Glutamatergic neuron (in vitro differentiated cells): ENCODE data around the gene CORO2A. TPM values are rescaled to one million over a fixed set of nuclear protein-coding genes. Genes with fewer than 3 reads are reported as not detected.

ENCODE experiments used
- DNase-seq: peaks from one replicate; pipeline ENCODE4 v3.0.0; 2022
- H3K27ac Mint-ChIP-seq: one replicate; pipeline ENCODE4 v1.8.0; 2020; ENCODE audit warnings: mild to moderate bottlenecking, mixed read lengths, inconsistent platforms; ENCODE audit not compliant: unreplicated experiment
- H3K27me3 Mint-ChIP-seq: one replicate; pipeline ENCODE4 v1.8.0; 2020; ENCODE audit warnings: mild to moderate bottlenecking, moderate library complexity, mixed read lengths, inconsistent platforms; ENCODE audit not compliant: unreplicated experiment
- H3K36me3 Mint-ChIP-seq: one replicate; pipeline ENCODE4 v1.8.0; 2020; ENCODE audit warnings: mild to moderate bottlenecking, mixed read lengths, inconsistent platforms; ENCODE audit not compliant: unreplicated experiment
- H3K4me1 Mint-ChIP-seq: one replicate; pipeline ENCODE4 v1.8.0; 2020; ENCODE audit warnings: mild to moderate bottlenecking, low read depth, mixed read lengths, inconsistent platforms; ENCODE audit not compliant: unreplicated experiment
- H3K4me3 Mint-ChIP-seq: one replicate; pipeline ENCODE4 v1.8.0; 2020; ENCODE audit warnings: mild to moderate bottlenecking, mixed read lengths, inconsistent platforms; ENCODE audit not compliant: unreplicated experiment
- H3K9me3 Mint-ChIP-seq: one replicate; pipeline ENCODE4 v1.8.0; 2020; ENCODE audit warnings: mild to moderate bottlenecking, moderate library complexity, mixed read lengths, inconsistent platforms; ENCODE audit not compliant: unreplicated experiment
- total RNA-seq: library from RNA; stranded (reverse); fragmentation: NEBNext Ultra II Directional; extraction: Animal tissue kit (Norgen Biotek cat#: 25700); gene quantifications from one replicate; pipeline ENCODE4 v1.2.1, GENCODE V29; 2021; ENCODE audit not compliant: unreplicated experiment
- TF ChIP-seq, protein P1 (sequence below): fragments of 200-600 bp; sonication (generic); IDR thresholded peaks from one replicate; pipeline ENCODE4 v1.5.0; 2021; ENCODE audit not compliant: partially characterized antibody, unreplicated experiment

The CORO2A gene
- total RNA-seq, 1 donor from 2014 or later = 23.9 TPM

DNA sequence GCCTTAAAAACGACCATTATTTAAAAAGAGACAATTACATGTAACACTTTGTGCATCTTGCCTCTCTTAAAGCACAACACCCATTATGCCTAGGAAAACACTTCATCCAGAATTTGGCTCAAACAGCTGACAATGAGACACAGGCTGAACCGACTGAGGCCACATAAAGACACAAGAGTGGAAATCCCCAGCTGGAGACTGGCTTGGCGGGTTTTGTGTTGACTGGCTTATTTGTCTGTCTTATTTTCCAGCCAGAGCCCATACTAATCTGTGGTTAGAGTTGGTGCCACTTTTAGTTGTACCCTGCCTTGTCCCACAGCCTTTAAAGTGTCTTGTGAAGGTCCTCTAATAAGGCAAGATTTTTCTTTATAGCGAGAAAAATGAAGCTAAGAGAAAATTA lies 94.6 kb downstream of the CORO2A start:
- H3K36me3 Mint-ChIP-seq = no peaks in the 10 kb centered on the region
- H3K4me3 Mint-ChIP-seq = no peak overlapping the region
- no peaks in the 10 kb centered on the region for H3K4me1 Mint-ChIP-seq
- peaks cover 3% of the 10 kb centered on the region for H3K27me3 Mint-ChIP-seq
- TF ChIP-seq, protein P1, sequence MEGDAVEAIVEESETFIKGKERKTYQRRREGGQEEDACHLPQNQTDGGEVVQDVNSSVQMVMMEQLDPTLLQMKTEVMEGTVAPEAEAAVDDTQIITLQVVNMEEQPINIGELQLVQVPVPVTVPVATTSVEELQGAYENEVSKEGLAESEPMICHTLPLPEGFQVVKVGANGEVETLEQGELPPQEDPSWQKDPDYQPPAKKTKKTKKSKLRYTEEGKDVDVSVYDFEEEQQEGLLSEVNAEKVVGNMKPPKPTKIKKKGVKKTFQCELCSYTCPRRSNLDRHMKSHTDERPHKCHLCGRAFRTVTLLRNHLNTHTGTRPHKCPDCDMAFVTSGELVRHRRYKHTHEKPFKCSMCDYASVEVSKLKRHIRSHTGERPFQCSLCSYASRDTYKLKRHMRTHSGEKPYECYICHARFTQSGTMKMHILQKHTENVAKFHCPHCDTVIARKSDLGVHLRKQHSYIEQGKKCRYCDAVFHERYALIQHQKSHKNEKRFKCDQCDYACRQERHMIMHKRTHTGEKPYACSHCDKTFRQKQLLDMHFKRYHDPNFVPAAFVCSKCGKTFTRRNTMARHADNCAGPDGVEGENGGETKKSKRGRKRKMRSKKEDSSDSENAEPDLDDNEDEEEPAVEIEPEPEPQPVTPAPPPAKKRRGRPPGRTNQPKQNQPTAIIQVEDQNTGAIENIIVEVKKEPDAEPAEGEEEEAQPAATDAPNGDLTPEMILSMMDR = no peak
- H3K9me3 Mint-ChIP-seq = peaks cover 3% of the 10 kb centered on the region
- no peak overlapping the region for H3K27ac Mint-ChIP-seq
- DNase-seq = no peak

DNA sequence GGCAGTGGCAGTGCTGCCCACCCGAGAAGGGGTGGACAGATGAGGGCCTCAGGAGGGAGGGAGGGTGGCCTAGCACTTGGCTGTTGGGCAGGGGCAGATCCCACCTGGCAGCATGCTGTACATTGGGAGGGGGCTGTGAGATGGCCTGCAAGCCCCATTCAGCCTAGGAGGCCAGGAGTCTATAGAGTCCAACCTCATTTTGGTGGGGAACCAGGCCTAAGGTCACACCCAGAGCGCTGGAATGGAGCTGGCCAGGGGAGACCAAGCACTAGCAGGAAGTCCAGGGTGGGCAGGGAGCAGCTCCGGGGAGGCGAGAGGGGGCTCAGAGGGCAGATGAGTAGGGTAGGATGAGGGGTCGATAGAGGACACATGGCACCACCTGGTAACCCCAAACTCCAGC lies 96.3 kb downstream of the CORO2A start:
- Mint-ChIP-seq H3K36me3 (no peaks in the 10 kb centered on the region), H3K27ac (no peak overlapping the region), H3K9me3 (peaks cover 3% of the 10 kb centered on the region), H3K27me3 (peaks cover 4% of the 10 kb centered on the region), H3K4me3 (no peak overlapping the region), H3K4me1 (no peaks in the 10 kb centered on the region)
- TF ChIP-seq, protein P1 = no peak
- DNase-seq = no peak

DNA sequence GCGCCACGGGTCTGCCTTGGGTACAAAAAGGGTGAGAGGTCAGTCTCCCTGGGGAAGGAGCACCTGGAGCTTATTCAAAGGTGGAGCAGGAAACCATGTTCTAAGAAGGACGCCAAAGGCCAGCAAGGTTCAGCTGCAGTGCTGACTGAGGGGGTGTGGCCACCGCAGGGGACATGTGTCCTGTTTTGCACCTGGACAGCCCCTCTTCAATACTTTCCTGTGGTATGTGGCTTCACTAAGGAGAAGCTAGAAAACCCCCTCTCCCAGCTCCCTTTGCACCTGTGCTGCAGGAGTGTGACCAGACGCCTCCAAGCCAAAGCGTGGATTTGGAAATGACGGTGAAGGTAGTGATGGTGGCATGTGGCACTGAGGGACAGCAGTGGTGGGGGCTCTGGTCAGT lies 97.0 kb downstream of the CORO2A start:
- H3K27me3 Mint-ChIP-seq = peaks cover 4% of the 10 kb centered on the region
- DNase-seq = no peak
- TF ChIP-seq, protein P1 = no peak
- H3K4me3 Mint-ChIP-seq = no peak overlapping the region
- no peaks in the 10 kb centered on the region for H3K36me3 Mint-ChIP-seq
- H3K4me1 Mint-ChIP-seq = no peaks in the 10 kb centered on the region
- peaks cover 2% of the 10 kb centered on the region for H3K9me3 Mint-ChIP-seq
- no peak overlapping the region for H3K27ac Mint-ChIP-seq

DNA sequence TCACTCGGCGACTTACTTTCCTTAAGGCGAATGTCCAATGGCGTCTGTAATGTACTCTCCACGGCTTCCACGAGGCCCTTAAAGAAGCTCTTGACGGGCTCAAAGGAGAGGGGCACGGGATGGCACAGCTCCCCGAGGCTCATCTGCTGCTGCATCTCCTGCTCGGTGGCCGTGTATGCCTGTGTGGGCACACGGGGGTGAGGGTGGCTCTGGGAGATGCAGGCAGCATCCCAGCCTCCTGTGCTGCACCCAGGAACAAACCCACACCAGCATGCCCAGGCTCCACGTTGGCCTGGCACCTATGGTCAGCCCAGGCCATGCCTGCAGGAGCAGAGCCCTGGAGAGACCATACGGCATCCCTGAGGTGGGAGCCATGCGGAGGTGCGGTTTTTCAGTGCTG lies 97.6 kb downstream of the CORO2A start:
- TF ChIP-seq, protein P1 = no peak
- Mint-ChIP-seq H3K36me3 (no peaks in the 10 kb centered on the region), H3K9me3 (peaks cover 3% of the 10 kb centered on the region), H3K4me1 (no peaks in the 10 kb centered on the region), H3K4me3 (no peak overlapping the region), H3K27me3 (peaks cover 5% of the 10 kb centered on the region), H3K27ac (no peak overlapping the region)
- DNase-seq = no peak

DNA sequence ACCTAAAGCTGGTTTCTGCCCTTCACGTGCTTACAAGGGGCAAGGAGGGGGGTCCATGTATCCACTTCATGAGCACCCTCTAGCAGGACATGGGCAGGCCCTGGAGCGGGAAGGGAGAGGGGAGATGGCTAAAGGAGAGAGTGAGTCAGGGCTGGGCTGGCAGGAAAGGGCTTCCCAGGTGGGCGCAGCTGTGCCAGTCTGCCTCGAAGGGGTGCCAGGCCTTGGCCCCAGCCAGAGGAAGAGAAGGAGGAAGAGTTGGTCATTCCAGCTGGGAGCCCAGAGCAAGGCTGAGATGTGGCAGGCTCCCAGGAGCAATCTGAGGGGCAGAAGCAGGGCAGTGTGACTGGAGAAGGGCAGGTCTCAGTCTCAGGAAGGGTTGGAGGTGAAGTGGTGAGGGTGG lies 98.1 kb downstream of the CORO2A start:
- peaks cover 3% of the 10 kb centered on the region for H3K9me3 Mint-ChIP-seq
- peaks cover 5% of the 10 kb centered on the region for H3K27me3 Mint-ChIP-seq
- DNase-seq = no peak
- H3K4me1 Mint-ChIP-seq = no peaks in the 10 kb centered on the region
- H3K27ac Mint-ChIP-seq = no peak overlapping the region
- TF ChIP-seq, protein P1 = no peak
- no peaks in the 10 kb centered on the region for H3K36me3 Mint-ChIP-seq
- no peak overlapping the region for H3K4me3 Mint-ChIP-seq
